ENCODE measurements around the gene PRIMPOL. TPM values are rescaled to one million over a fixed set of nuclear protein-coding genes. Genes with fewer than 3 reads are reported as not detected.

Gene PRIMPOL
- total and polyA plus RNA-seq, 9 of the 15 experiments (the other 6 are each of a cell fraction or from before 2014, with no cell fraction given), result 11.0 to 32.0 (median 16.1) TPM

DNA sequence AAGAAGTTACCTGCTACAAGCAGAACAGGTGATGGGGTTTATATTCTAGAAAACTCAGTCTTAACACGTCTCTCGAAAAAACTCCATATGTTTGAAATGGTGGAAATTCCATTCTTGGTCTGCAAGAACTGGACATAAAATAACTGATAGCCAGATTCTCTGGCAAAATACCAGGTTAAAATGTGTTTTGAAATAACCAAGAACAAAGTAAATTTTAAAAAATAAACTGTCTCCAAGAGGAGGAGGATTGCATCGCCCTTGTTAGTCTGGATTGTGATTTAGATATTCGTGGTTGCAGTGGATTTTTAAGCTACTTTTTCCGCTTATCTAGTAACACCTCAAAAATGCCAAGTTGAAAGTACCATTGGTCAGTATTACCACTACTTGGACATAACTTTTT, 43.5 kb downstream of the PRIMPOL start:
- Histone ChIP-seq H3K9ac (ENCODE audit: insufficient read depth in 1 of 2, low read depth in 2 of 2, low read length in 2 of 2) (no peak overlapping the region), H4K20me1 (replicated peaks; ENCODE audit: control insufficient read depth, insufficient read depth, low read length) (no peaks in the 10 kb centered on the region), H3K27me3 (ENCODE audit: control insufficient read depth in 2 of 2, insufficient read depth in 2 of 2, low read length in 2 of 2) (no peaks in the 10 kb centered on the region), H3K79me2 (ENCODE audit: control insufficient read depth, insufficient read depth, low read length) (no peaks in the 10 kb centered on the region), H3K4me2 (ENCODE audit: insufficient read depth, low read length) (no peak overlapping the region), H2AFZ (ENCODE audit: low read depth, low read length) (no peak overlapping the region), H3K4me1 (replicated peaks in 1 of 2; ENCODE audit: control insufficient read depth in 2 of 2, insufficient read depth in 2 of 2, low read length in 2 of 2) (no peaks in the 10 kb centered on the region), H3K27ac (ENCODE audit: extremely low read depth, low read depth, low read length) (no peak overlapping the region), H3K36me3 (ENCODE audit: control insufficient read depth, insufficient read depth, low read length) (peaks cover 50% of the 10 kb centered on the region), H3K9me3 (replicated peaks; ENCODE audit: control insufficient read depth, insufficient read depth, low read depth, low read length) (no peaks in the 10 kb centered on the region), H3K9me1 (ENCODE audit: control insufficient read depth, insufficient read depth, low read length) (no peaks in the 10 kb centered on the region), H3K4me3 (no peak overlapping the region)
- ATAC-seq (no peak), FAIRE-seq (peak; percentile 15), DNase-seq (ENCODE audit: extremely low read depth in 1 of 4, low spot score in 3 of 4) (no peak)
- TF ChIP-seq MXI1 (IDR thresholded peaks at IDR 0.05; ENCODE audit: low read depth, low read length) (no peak), PPARD (CRISPR knock-in tag; IDR thresholded peaks at IDR 0.05) (no peak), ILK (tag; IDR thresholded peaks at IDR 0.05; ENCODE audit: borderline replicate concordance, low read depth) (no peak), HDGF (IDR thresholded peaks at IDR 0.05) (no peak), EP300 (IDR thresholded peaks at IDR 0.05; ENCODE audit: low read length) (no peak), TFAP4 (CRISPR knock-in tag; IDR thresholded peaks at IDR 0.05; ENCODE audit: borderline replicate concordance) (no peak)
- CTCF ChIA-PET (ENCODE audit: low intra/inter-chr PET ratio), result no interaction called here
- in situ Hi-C loops (cut with MboI), result no loop called here
- BruUV-seq (replicated peaks), result TSS peak; percentile 12
- intact Hi-C loops (cut with micrococcal nuclease), result no loop called here
- 83% methylated on average over 5 of the region's 5 CpGs for whole genome bisulfite sequencing (ENCODE audit: insufficient coverage, low coverage, missing lambda C conversion rate)
- POLR2A ChIA-PET, result interaction anchor here (1.3 to 1.6 kb wide), 2 partner anchors 8 to 18 kb away, joined by 3 read pairs; no protein-coding TSS in a partner anchor

Measured in K562 (cell line).